ENCODE data around the gene PRR15L. TPM values are rescaled to one million over a fixed set of nuclear protein-coding genes. Genes with fewer than 3 reads are reported as not detected.

The PRR15L gene
- polyA plus RNA-seq, 12 donors: 0.12 to 36.5 (median 0.64) TPM; not detected in 5

DNA sequence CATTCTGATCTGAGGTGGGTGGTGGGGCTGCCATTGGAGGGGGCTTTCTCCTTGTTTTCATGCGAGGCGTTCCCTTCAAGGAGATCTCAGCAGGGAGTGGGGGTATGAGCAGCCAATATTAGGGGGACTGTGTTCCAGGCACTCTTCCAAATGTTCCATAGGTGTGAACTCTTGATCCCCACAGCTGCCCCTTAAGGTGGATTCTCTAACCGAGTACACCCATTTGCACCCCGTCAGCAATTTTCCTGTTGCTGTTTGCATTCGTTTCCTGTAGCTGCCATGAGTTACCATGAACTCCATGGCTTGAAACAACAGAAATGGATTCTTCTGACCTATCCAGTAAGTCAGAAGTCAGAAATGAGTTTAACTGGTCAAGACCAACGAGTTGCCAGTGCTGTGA lies 3.7 kb upstream of the PRR15L start:
- no peak for DNase-seq

DNA sequence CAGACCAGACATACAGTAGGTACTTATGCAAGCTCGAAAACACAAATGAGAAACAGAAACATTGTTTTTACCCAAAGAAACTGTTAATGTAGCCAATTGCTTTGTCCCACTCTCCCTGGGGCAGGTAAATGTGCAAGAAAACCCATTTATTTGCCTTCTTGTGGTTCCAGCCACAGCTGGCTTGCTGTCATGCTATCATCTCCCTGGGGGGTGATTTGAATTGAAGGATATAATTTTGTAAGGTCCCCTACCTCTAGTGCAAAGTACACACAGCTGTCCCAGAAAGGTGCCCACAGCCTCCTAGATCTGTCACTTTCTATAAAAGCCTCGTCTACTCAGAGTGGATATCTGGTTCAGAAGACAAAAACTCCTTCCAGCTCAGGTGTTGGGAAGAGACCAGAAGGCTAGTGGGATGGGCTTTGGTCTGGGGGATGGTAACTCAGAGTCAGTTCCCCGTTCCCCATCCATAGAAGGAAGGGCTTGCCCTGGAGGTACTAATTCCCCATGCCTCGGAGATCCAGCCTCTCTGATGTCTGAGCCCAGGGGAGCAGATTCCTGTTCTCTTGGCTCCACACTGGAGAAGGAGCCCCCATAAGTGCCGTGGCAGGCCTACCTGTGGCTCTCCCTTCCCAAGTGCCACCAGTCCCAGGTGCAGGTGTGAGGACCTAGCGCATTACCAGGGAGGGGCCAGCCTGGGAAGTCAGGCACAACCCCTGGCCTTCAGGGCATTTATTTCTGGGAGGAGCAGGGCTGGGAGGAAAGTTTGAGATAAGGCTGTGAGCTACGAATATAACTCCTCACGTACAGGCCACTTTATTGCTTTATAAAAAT lies 2.4 kb upstream of the PRR15L start:
- DNase-seq: no peak

DNA sequence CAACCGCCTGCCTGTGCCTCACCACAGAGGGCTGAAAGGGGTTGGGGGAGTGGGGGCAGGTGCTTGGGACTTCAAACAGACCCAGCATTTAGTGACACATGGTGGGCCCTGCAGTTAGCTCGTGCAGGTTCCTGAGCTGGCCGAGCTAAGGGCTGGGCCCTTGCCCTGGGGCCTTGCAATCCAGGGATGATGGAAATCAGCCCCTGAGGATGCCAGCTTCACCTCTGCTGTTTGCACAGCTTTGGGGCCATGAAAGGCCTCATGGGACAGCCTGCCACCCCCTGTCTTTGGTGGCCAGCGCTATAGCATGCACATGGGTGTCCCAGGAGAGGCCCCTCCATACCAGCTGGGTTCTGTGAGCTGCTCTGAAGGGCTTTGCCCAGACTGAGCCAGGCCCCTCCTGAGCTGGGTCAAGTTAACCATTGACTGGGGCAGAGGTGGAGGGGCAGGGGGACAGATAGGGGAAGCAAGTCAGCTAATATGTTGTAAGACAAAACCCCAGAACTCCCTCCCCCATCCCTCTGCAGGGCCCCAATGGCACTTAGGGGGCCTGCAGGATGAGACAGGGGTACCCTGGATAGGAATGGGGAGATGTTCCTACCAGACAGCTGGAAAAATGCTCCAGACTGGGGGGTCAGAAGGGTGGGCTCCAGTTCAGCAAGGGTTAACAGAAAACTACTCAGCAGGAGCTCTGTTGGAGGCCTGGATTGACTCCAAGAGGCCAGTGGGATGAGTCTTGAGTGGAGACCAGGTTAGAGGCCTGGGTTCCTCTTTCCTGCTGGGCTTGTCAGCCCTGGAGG lies 692 bp downstream of the PRR15L start:
- no peak for DNase-seq

DNA sequence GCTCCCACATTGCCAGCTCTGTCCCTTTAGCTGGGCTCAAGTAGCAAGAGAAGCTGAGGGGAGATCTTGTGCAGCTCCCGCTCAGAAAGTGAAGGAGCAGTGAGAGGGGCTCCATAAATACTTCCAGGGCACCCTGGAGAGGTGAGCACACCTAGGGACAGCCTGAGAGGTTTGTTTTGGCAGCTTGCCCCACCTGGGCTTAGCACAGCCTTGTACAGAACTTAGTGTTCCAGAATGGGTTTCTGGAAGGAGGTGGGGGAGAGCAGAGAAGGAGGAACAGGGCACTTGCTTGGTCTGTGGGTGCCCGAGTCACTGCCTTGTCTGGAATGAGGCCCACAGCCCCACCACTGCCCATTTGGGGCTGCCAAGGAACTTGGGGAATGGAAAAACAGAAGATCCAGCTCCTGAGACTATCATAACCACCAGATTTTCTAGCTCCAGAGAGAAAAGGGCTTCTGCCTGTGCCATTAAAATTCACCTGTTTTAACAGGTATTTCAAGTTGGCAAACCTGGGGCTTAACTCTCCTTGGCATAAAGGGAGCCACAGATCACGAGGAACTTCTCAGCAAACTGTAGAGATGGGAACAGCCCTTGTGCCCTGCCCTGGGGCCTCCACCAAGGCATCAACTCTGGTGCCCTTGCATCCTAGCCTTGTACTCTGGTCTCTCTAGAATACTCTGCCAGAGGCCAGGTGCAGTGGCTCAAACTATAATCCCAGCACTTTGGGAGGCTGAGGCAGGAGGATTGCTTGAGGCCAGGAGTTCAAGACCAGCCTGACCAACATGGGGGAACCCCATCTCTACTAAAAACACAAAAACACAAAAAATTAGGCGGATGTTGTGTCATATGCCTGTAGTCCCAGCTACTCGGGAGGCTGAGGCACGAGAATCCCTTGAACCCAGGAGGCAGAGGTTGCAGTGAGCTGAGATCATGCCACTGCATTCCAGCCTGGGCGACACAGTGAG lies 1.9 kb downstream of the PRR15L start:
- DNase-seq: no peak

DNA sequence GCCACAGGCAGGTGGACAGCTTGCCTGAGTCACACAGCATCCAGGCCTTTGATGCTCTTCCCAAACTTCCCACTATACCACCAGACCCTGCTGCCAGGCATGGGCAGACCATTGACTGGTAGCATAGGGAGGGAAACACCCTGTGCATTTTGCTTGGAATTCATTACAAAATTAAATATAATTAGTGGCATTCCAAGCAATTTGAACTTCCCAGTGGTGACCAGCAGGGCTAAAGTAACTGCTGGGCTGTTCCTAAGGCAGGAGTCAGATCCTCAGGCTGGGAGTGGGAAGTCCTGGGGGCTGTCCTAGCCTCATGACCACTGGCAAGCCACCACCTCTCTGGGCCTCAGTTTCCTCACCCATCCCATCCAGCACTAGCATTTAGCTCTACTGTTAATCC lies 3.8 kb downstream of the PRR15L start:
- no peak for DNase-seq

DNA sequence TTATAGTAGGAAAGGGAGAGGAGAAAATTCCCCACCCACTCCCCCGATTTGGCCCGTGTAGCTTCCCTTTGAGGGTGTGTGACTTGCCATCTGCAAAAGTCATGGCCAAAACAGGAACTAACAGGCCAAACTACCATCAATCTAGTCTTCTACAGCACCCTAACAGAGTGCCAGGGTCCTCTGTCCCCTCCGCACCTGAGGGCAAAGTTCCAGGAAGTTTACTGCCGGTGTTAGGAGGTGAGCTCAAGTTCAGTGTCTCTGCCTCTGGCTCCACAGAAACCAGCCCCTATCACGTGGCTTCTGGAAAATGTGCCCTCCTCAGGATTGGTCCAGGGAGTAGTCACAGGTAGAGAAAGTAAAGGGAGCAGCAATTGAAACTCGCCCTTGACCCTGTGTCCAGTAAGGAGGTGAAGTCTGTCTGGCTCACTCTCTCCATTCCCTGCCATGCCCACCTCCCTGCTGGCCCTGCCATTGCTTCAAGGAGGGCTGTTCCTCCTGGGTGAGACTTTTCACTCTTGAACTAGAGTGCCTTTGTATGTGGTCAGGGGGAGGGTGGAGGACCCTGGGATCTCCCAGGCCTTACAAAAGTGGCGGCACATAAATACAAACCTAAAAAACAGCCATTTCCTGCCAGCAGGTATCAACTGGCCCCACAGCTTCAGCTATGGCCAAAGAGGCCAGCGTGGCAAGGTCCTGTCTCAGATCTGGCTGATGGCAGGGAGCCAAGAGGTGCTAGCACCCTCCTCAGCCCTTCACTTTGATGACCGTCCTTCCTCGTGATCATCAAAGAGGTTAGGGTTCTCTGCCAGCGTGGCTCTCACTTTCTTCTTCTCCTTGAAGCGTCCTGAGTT lies 5.3 kb downstream of the PRR15L start:
- DNase-seq: no peak

DNA sequence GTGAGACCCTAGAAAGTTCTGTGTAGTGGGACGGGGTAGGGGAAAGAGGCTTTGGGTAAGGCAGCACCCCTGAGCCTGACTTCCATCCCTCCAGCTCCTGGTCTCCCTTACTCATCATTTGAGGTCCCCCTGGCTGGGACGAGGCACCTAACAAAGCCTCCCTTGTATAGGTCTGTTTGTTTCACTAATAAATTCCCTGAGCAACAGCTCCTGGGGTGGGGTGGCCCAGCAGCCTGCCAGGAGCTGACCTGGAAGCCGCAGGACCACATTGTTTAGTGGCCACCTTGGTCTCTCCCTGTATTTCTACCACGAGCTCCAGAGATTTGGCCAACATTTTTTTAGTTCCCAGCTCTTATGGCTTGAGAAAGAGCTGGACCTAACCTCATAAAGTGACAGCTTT lies 7.2 kb downstream of the PRR15L start:
- DNase-seq: no peak

GRCh38 chr17:47949946-47950345 lies 7.7 kb downstream of the PRR15L start:
- no peak for DNase-seq

DNA sequence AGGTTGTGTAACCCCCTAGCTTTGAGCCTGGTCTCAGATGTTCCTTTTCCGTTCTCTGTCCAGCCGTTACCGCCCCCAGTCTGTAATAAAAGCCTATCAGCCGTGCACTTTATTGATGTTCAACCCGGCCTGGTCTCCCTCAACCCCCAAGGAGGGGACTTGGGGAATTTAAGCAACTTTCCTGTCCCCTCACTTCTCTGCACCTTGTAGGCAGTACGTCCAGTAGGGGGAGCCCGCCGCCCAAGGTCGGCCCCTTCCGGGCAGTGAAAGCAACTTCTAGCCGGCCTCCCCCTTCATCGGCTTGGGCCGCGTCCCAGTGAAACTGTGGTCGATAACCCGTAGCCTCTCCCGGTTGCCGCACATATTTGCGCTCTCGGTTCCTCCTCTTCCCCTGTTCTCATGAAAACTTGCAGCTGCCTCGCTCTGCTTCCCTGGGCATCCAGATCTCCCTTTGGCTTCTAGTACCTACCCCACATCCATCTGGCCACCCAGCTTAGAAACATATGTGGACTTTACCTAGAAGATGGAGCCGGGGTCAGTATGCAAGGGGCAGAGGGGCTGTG lies 8.4 kb downstream of the PRR15L start:
- DNase-seq: peak; percentile 83

DNA sequence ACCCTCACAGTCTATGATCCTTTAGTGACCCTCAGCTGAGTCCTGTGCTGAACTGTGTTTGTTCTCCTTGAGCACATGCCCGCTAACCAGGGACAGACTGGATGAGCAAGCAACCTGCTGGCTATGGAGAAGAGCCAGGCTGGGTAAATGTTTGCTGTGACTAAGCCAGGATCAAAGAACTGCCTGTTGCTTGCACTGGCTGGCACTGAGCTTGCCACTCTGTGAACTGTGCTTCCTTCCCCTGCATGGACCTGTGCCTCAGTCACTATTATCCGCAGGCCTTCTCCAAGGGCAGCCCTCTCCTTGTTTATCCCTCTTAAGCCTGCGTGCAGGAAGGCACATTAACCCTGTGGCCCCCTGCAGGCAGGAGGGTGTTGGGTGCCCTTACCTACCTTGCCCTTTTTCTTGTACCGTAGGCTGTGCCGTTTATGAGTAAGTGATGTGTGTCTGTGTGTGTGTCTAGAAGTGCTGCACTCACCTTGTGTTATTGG lies 8.9 kb downstream of the PRR15L start:
- DNase-seq: no peak

DNA sequence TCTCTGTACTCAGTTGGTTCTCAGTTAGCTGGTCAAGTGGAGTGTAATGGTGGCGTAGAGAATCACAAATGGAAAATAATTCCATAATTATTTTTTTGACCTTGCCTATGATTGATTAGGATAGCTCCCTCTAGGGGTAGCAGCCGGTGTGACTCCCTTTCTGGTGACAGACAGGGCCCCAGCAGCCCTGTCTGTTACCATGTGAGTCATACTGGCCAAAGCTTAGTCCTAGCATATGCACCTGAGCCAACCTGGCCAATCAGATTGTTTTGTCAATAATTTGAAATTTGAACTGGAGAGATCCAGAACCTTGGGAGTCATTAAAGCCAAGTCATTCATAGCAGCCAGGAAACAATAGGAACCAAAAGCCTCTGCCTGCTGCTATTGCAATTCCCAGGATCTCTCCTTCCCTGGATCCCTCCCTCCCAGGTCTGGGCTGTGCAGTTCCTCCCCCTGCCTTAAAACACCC lies 10.7 kb downstream of the PRR15L start:
- DNase-seq: no peak

DNA sequence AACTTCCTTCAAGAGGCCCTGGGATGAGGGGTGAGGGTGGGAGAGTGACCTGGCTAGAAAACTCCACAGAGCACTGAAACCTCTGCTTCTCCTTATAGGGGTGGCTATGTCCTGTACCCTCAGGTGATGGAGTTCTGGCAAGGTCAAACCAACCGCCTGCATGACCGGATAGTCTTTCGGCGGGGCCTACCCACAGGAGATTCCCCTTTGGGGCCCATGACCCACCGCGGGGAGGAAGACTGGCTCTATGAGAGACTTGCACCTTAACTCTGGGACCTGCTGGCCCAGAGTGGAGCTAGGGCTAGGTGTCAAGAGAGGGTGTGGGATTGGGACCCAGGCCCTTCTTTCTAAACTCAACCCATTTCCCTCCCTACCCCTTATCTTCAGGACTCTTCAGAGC lies 11.2 kb downstream of the PRR15L start:
- DNase-seq: no peak

- DNase-seq: no peak
Measured at GRCh38 chr17:47945529-47946508, 11.9 kb downstream of the PRR15L start.

GRCh38 chr17:47945080-47945479 lies 12.6 kb downstream of the PRR15L start:
- DNase-seq: no peak

DNA sequence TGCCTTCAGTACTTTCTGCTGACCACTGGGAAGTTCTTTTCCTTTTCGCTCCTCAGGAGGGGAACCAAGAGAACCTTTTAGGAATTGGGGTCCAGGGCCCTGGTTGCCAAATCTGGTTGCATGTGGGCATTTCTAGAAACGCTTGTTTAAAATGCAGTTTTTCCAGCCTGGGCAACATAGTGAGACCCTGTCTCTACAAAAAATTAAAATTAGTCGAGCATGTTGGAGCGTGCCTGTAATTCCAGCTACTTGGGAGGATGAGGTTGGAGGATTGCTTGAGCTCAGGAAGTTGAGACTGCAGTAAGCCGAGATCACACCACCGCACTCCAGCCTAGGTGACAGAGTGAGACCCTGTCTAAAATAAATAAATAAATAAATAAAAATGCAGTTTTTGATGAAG lies 15.1 kb downstream of the PRR15L start:
- DNase-seq: no peak

GRCh38 chr17:47942096-47942510 lies 15.6 kb downstream of the PRR15L start:
- DNase-seq: no peak

DNA sequence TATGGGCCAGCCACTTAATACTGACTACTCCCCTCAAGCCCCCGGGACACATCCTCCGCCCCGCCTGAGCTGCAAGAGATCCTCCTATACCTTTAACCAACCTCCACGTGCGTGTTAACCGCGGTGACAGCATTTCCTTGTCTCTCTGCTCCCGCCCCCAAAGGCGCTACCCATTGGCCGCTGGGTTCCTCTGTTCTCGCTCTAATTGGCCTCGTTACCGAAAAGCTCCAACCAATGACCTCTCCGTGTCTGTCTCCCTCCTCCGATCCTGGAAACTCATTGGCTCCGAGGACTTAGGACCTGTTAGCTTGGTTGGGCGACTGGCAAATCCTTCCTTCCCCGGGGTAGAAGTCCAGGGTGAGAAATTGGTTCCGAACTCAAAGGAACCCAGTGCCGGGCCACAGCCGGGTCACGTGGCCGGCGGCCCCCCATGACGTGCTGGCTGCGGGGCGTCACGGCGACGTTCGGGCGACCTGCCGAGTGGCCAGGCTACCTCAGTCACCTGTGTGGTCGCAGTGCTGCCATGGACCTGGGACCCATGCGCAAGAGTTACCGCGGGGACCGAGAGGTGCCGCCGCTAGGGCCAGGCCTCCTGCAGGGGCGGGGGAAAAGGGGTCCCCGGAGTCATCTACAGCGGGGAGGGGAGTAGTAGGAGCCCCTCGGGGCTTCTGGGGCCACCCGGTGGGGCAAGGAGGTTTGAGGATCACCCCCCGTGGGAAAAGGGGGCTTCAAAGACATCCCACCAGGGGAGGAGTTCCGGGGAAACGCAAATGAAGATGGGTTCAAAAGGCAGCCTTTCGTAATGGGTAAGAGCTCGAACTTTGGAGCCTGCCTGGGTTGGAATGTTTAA lies 16.2 kb downstream of the PRR15L start, which contains the start of gene PNPO:
Gene PNPO, plus strand, starts transcription at position 326 of the 850 bp plus-strand sequence. Its CDS starts 105 bp downstream, at position 431.
- peak; percentile 94 for DNase-seq

DNA sequence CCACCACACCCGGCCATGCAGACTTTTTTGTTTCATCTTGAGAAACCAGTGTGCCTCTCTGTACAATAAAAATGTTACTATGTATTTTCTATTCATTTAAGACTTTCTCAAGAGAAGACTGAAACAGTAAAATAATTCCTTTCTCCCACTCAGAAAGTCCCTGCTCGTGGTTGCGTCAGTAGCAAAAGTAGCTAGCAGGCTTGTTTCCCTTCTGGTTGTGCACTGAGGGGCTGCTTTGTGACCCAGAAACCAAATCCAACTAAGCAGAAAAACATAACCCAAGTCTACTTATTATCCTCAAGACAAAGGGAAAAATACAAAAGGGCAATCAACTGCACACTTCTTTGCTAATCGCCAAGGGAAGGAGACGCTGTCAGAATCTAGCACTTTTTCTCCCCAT lies 19.7 kb downstream of the PRR15L start:
- no peak for DNase-seq

Measured in muscle of arm (tissue), 12 donors.